ENCODE results near the gene SNX25.

DNA sequence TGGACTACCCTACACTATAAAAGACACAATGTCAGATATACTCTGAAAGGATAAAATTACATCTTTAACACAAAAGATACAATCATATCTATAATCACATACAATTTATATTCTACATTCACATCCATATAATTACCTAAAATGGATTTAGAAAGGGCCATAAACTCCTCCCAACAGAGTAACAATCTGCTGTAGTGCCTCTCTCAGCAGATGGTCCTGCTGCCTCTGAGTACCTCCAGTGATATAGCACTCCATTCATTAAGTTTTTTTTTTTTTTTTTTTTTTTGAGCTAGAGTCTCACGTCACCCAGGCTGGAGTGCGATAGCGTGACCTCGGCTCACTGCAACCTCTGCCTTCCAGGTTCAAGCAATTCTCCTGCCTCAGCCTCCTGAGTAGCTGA lies 194.6 kb downstream of the SNX25 start:
- TF ChIP-seq SUZ12 (IDR thresholded peaks at IDR 0.05; ENCODE audit: extremely low read depth, insufficient read depth, insufficient read length), result no peak
- no peak for TF ChIP-seq ZNF274 (IDR thresholded peaks at IDR 0.05; ENCODE audit: low read depth, low read length)

Data from NT2/D1 (cell line).